ENCODE measurements around the gene RBSN. TPM values are rescaled to one million over a fixed set of nuclear protein-coding genes. Genes with fewer than 3 reads are reported as not detected.

The RBSN gene
- total RNA-seq, 2 donors from 2014 or later, result 17.9 to 39.4 TPM

DNA sequence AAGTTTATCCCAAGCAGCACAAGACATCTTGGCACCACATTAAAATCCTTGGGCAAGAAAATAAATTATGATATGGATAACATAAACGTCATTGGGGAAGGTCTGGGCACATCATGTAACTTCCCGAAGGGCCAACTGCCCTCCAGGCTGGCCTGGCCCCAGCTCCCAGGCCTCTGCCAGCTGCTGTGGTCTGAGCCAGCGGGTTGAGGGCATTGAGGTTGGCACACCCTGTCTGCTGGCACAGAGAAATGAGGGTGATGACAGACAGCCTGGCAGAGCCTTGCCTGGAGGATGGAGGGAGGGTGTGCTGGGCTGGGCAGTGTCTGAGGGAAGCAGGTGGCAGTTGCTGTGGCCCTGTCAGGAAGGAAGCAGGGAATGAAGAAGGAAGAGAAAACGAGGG is 3.3 kb upstream of the RBSN start:
- 13% methylated on average over 4 of the region's 4 CpGs for WGBS
- Histone ChIP-seq H3K4me1 (replicated peaks) (no peaks in the 10 kb centered on the region), H3K4me3 (no peak overlapping the region), H3K27ac (peak overlapping the region; percentile 27 to 44), H3K36me3 (no peaks in the 10 kb centered on the region), H3K27me3 (replicated peaks; ENCODE audit: insufficient read depth) (no peaks in the 10 kb centered on the region), H3K9me3 (no peaks in the 10 kb centered on the region)
- DNase-seq (ENCODE audit: low spot score), result peak; percentile 59
- intact Hi-C loops (cut with DNase I), result loop anchor here (5.0 kb wide), 1 partner anchor 160 kb away; no protein-coding TSS in a partner anchor
- TF ChIP-seq, protein P1, sequence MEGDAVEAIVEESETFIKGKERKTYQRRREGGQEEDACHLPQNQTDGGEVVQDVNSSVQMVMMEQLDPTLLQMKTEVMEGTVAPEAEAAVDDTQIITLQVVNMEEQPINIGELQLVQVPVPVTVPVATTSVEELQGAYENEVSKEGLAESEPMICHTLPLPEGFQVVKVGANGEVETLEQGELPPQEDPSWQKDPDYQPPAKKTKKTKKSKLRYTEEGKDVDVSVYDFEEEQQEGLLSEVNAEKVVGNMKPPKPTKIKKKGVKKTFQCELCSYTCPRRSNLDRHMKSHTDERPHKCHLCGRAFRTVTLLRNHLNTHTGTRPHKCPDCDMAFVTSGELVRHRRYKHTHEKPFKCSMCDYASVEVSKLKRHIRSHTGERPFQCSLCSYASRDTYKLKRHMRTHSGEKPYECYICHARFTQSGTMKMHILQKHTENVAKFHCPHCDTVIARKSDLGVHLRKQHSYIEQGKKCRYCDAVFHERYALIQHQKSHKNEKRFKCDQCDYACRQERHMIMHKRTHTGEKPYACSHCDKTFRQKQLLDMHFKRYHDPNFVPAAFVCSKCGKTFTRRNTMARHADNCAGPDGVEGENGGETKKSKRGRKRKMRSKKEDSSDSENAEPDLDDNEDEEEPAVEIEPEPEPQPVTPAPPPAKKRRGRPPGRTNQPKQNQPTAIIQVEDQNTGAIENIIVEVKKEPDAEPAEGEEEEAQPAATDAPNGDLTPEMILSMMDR (IDR thresholded peaks at IDR 0.05), result no peak
- TF ChIP-seq POLR2A (IDR thresholded peaks at IDR 0.05), result no peak
- peak; percentile 38 for TF ChIP-seq POLR2AphosphoS5 (IDR thresholded peaks at IDR 0.05)

DNA sequence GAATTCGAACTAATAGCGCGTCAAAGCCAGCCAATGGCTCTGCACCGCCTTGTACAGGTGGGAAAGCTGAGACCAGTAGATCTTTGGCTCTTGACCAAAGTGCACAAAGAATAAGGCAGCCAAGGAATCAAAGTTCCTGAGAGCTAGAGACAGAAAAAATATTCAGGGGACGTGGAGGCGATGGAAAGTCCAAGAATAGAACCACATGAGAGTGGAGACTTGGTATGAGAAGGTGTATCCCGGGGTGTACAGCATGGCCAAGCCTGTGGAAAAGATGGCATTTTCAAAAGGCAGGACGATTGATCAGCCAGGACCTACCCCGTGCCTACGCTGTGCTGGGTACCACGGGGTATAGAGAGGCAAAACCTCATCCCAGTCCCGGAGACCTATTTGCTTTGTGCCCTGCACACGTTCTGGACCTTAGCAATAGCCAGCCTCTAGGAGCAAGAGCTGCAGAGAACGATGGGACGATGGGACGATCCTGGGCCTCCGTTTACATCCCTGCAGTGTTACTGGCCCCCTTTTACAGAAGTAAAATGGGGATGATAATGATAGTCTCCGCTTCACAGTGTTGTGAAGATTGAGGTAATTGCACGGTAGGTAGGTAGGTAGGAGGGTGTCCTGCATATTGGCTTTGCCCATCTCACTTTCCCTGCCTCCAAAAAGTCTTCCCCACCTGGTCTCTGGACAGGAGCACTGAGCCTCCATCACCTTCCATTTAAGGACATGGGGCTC is 583 bp upstream of the RBSN start:
- DNase-seq (ENCODE audit: low spot score), result no peak
- whole genome bisulfite sequencing, result 12% methylated on average over 19 of the region's 19 CpGs
- Histone ChIP-seq H3K9me3 (no peaks in the 10 kb centered on the region), H3K27ac (peak overlapping the region; percentile 64 to 74), H3K36me3 (no peaks in the 10 kb centered on the region), H3K4me1 (replicated peaks) (no peaks in the 10 kb centered on the region), H3K27me3 (replicated peaks; ENCODE audit: insufficient read depth) (no peaks in the 10 kb centered on the region), H3K4me3 (peak overlapping the region; percentile 79 to 92)
- TF ChIP-seq, protein P1 (IDR thresholded peaks at IDR 0.05), result no peak
- TF ChIP-seq POLR2A (IDR thresholded peaks at IDR 0.05), result no peak
- TF ChIP-seq POLR2AphosphoS5 (IDR thresholded peaks at IDR 0.05), result no peak
- intact Hi-C loops (cut with DNase I), result loop anchor here (5.0 kb wide), 1 partner anchor 157 kb away; no protein-coding TSS in a partner anchor

DNA sequence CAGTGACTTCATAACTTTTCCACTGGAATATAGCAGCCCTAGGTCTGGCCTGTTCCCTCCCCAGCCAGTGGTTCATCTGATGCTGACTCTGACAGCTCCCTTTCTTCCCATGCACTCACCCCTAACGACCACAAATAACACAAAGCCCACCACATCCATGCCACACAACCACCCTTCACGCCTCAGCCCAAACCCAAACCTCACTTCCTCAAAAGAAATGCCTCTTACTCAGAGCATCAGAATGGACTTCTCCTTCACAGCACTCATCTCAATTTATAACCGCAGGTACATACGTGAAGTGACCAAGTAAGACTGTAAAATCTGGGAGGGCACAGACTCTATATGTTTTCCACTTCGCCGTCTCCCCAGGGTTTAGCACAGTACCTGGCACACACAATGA is 1.1 kb downstream of the RBSN start:
- TF ChIP-seq, protein P1 (IDR thresholded peaks at IDR 0.05), result no peak
- TF ChIP-seq POLR2AphosphoS5 (IDR thresholded peaks at IDR 0.05) (no peak), POLR2A (IDR thresholded peaks at IDR 0.05) (no peak)
- 44% methylated on average over 6 of the region's 6 CpGs for WGBS
- H3K4me3 ChIP-seq, result peak overlapping the region; percentile 79 to 92
- no peaks in the 10 kb centered on the region for H3K4me1 ChIP-seq (replicated peaks)
- intact Hi-C loops (cut with DNase I), result no loop called here
- H3K9me3 ChIP-seq, result no peaks in the 10 kb centered on the region
- no peak overlapping the region for H3K27ac ChIP-seq
- DNase-seq (ENCODE audit: low spot score), result no peak
- H3K27me3 ChIP-seq (replicated peaks; ENCODE audit: insufficient read depth), result no peaks in the 10 kb centered on the region
- H3K36me3 ChIP-seq, result no peaks in the 10 kb centered on the region

DNA sequence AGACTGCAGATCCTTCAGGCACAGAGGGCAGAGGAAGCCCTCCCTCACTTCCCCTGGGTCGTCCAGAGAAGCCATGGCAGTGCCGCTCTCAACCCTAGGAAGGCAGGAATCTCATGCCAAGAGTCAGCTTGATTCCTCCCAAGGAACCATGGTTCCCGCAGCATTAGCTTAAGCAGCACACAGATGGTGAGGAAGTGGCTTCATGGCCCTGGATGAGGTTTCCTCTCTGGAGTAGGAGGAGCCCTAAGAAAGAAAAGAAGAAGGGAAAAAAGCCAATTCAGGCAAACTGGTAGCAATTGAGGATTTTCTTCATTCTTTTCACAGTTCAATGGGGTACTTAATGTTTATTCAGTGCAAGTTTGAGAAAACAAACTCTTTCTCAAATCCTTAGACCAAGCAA is 2.9 kb downstream of the RBSN start:
- Histone ChIP-seq H3K4me3 (no peak overlapping the region), H3K36me3 (no peaks in the 10 kb centered on the region), H3K27ac (no peak overlapping the region), H3K4me1 (replicated peaks) (no peaks in the 10 kb centered on the region), H3K27me3 (replicated peaks; ENCODE audit: insufficient read depth) (no peaks in the 10 kb centered on the region), H3K9me3 (no peaks in the 10 kb centered on the region)
- DNase-seq (ENCODE audit: low spot score), result no peak
- TF ChIP-seq POLR2A (IDR thresholded peaks at IDR 0.05) (no peak), POLR2AphosphoS5 (IDR thresholded peaks at IDR 0.05) (no peak)
- TF ChIP-seq, protein P1 (IDR thresholded peaks at IDR 0.05), result no peak
- intact Hi-C loops (cut with DNase I), result no loop called here
- WGBS, result 86% methylated on average over 3 of the region's 3 CpGs

Data from prostate gland (tissue), 2 donors.